SK-N-SH (cell line): ENCODE measurements around the gene YES1. TPM values are rescaled to one million over a fixed set of nuclear protein-coding genes. Genes with fewer than 3 reads are reported as not detected.
A peak's percentile ranks its signal among the peaks of the same experiment; 100 is the strongest.

Experiments
- CTCF ChIA-PET: fragments of 300-600, 350-600 bp; formaldehyde crosslinking; extraction: SDS; loops from one replicate; lab custom pipeline; 2021; lab: Yijun Ruan, JAX
- POLR2A ChIA-PET: fragments of 350-600 bp; sonication (Branson Sonifier 250); formaldehyde crosslinking; extraction: SDS; loops from one replicate; lab custom pipeline; 2020; ENCODE audit warnings: antibody characterized with exemption, inconsistent platforms; lab: Yijun Ruan, JAX
- DNase-seq: peaks from one replicate; pipeline ENCODE4 v3.0.0; 2012
- H2AFZ ChIP-seq: fragments of 200-600 bp; sonication (generic); 2 replicates; pipeline ENCODE4 v1.8.1; 2016; ENCODE audit warnings: antibody characterized with exemption, mild to moderate bottlenecking, low read depth
- H3F3A ChIP-seq: fragments of 200-600 bp; sonication (generic); replicated peaks from 2 replicates; pipeline ENCODE3; 2016; ENCODE audit warnings: antibody characterized with exemption, mild to moderate bottlenecking; ENCODE audit not compliant: insufficient read depth
- H3K27ac ChIP-seq, 2 experiments: fragments of 200-500 bp in 1 of 2; fragments of 200-600 bp in 1 of 2; sonication (Bioruptor generic) in 1 of 2; sonication (generic), shearing (Covaris generic) in 1 of 2; 2 replicates each; pipeline versions ENCODE4 v1.5.1 to v1.6.1; 2014 to 2016; ENCODE audit warnings: low read depth in 2 of 2, inconsistent platforms in 1 of 2, low read length in 1 of 2, mild to moderate bottlenecking in 1 of 2, mixed read lengths in 1 of 2
- H3K27me3 ChIP-seq: fragments of 200-600 bp; sonication (generic), shearing (Covaris generic); 2 replicates; pipeline ENCODE4 v1.6.1; 2016; ENCODE audit warnings: mixed run types; ENCODE audit not compliant: insufficient read depth
- H3K36me3 ChIP-seq, 2 experiments: fragments of 200-500 bp in 1 of 2; fragments of 200-600 bp in 1 of 2; sonication (Bioruptor generic) in 1 of 2; sonication (generic) in 1 of 2; replicated peaks in 1 of 2; 2 replicates each; pipeline versions ENCODE3 to v1.5.1; 2014 to 2016; ENCODE audit warnings: low read length in 1 of 2, mild to moderate bottlenecking in 1 of 2; ENCODE audit not compliant: insufficient read depth in 2 of 2, control insufficient read depth in 1 of 2
- H3K4me1 ChIP-seq, 2 experiments: fragments of 200-500 bp in 1 of 2; fragments of 200-600 bp in 1 of 2; sonication (Bioruptor generic) in 1 of 2; sonication (generic), shearing (Covaris generic) in 1 of 2; 2 replicates each; pipeline versions ENCODE4 v1.5.1 to v1.6.1; 2014 to 2016; ENCODE audit warnings: low read depth in 1 of 2, low read length in 1 of 2, mixed run types in 1 of 2; ENCODE audit not compliant: insufficient read depth in 2 of 2, control insufficient read depth in 1 of 2
- H3K4me2 ChIP-seq: fragments of 200-600 bp; sonication (generic), shearing (Covaris generic); 2 replicates; pipeline ENCODE4 v1.6.1; 2017; ENCODE audit warnings: mixed run types
- H3K4me3 ChIP-seq, 2 experiments: fragments of 200-500 bp in 1 of 2; fragments of 200-600 bp in 1 of 2; sonication (Bioruptor generic) in 1 of 2; sonication (generic), shearing (Covaris generic) in 1 of 2; 2 replicates each; pipeline versions ENCODE4 v1.5.1 to v1.8.1; 2014 to 2016; ENCODE audit warnings: low read depth in 2 of 2, inconsistent platforms in 1 of 2, low read length in 1 of 2, mild to moderate bottlenecking in 1 of 2, mixed read lengths in 1 of 2, moderate library complexity in 1 of 2
- H3K79me2 ChIP-seq: fragments of 200-600 bp; sonication (generic); 2 replicates; pipeline ENCODE4 v1.8.1; 2017; ENCODE audit warnings: mild to moderate bottlenecking; ENCODE audit not compliant: insufficient read depth
- H3K9ac ChIP-seq: fragments of 200-600 bp; sonication (generic); 2 replicates; pipeline ENCODE4 v1.6.1; 2017; ENCODE audit warnings: mixed run types
- H3K9me2 ChIP-seq: fragments of 200-600 bp; sonication (generic); 2 replicates; pipeline ENCODE4 v1.6.1; 2017; ENCODE audit warnings: mixed run types
- H3K9me3 ChIP-seq: fragments of 200-600 bp; sonication (generic); 2 replicates; pipeline ENCODE4 v1.6.1; 2017; ENCODE audit warnings: mixed run types, mild to moderate bottlenecking, moderate library complexity
- H4K20me1 ChIP-seq: fragments of 200-600 bp; sonication (generic); 2 replicates; pipeline ENCODE4 v1.6.1; 2017; ENCODE audit warnings: mild to moderate bottlenecking, mixed run types; ENCODE audit not compliant: insufficient read depth
- CHD2 ChIP-seq: fragments of 150-350 bp; IDR thresholded peaks from 2 replicates; pipeline ENCODE4 v1.6.1; 2018; ENCODE audit warnings: low read length; ENCODE audit not compliant: partially characterized antibody
- EP300 ChIP-seq, 2 experiments: IDR thresholded peaks; 2 replicates each; pipeline versions ENCODE4 v1.4.0 to v1.6.1; 2012; ENCODE audit warnings: borderline replicate concordance in 1 of 2, low read depth in 1 of 2, low read length in 1 of 2
- FOSL2 ChIP-seq: IDR thresholded peaks from 2 replicates; pipeline ENCODE4 v1.4.0; 2012; ENCODE audit warnings: low read depth, mild to moderate bottlenecking, moderate library complexity, borderline replicate concordance
- FOXJ3 ChIP-seq: sonication (generic); formaldehyde crosslinking; IDR thresholded peaks from 2 replicates; pipeline ENCODE4 v1.5.1; 2020; ENCODE audit warnings: mild to moderate bottlenecking, missing genetic modification reagents
- FOXM1 ChIP-seq: IDR thresholded peaks from 2 replicates; pipeline ENCODE4 v1.4.0; 2012; ENCODE audit warnings: low read depth, mild to moderate bottlenecking
- GABPA ChIP-seq: IDR thresholded peaks from 2 replicates; pipeline ENCODE4 v1.4.0; 2012; ENCODE audit warnings: low read depth, mild to moderate bottlenecking
- GATA2 ChIP-seq: sonication (generic); formaldehyde crosslinking; IDR thresholded peaks from 2 replicates; pipeline ENCODE4 v1.5.0; 2020; ENCODE audit warnings: mild to moderate bottlenecking, missing genetic modification reagents
- JUND ChIP-seq: IDR thresholded peaks from 2 replicates; pipeline ENCODE4 v1.4.0; 2012
- MEF2A ChIP-seq: IDR thresholded peaks from 2 replicates; pipeline ENCODE4 v1.4.0; 2012; ENCODE audit warnings: low read depth, borderline replicate concordance
- MXI1 ChIP-seq: IDR thresholded peaks from 2 replicates; pipeline ENCODE4 v1.6.1; 2012; ENCODE audit warnings: mild to moderate bottlenecking, low read depth, low read length, improper control_type of control experiment
- NFIC ChIP-seq: IDR thresholded peaks from 2 replicates; pipeline ENCODE4 v1.4.0; 2012; ENCODE audit warnings: borderline replicate concordance
- RAD21 ChIP-seq: IDR thresholded peaks from 2 replicates; pipeline ENCODE4 v1.6.1; 2012; ENCODE audit warnings: mild to moderate bottlenecking, low read length
- RCOR1 ChIP-seq: fragments of 150-350 bp; IDR thresholded peaks from 2 replicates; pipeline ENCODE4 v1.6.1; 2017; ENCODE audit warnings: antibody characterized with exemption, low read length
- TCF12 ChIP-seq: IDR thresholded peaks from 2 replicates; pipeline ENCODE4 v1.4.0; 2012
- YY1 ChIP-seq: IDR thresholded peaks from 2 replicates; pipeline ENCODE4 v1.4.0; 2012; ENCODE audit warnings: low read depth, mild to moderate bottlenecking
- WGBS: methylation state at CpG from one replicate; pipeline ENCODE4 v1.1.6; 2017; ENCODE audit warnings: low lambda C conversion rate; 5-methylcytosine and 5-hydroxymethylcytosine counted together
- polyA plus RNA-seq, 3 experiments: library from polyadenylated mRNA; depleted of rRNA; stranded (reverse); fragments of >200 nt; gene quantifications; 2 replicates each; pipeline ENCODE4 v1.2.3, GENCODE V29; 2012
- TF ChIP-seq, protein P1 (sequence below): fragments of 200-600 bp; sonication (generic); IDR thresholded peaks from 2 replicates; pipeline ENCODE4 v1.6.1; 2017; ENCODE audit warnings: antibody characterized with exemption, mild to moderate bottlenecking, moderate library complexity
- TF ChIP-seq, protein P2 (sequence below): IDR thresholded peaks from 2 replicates; pipeline ENCODE4 v1.6.1; 2012; ENCODE audit warnings: mild to moderate bottlenecking, low read depth, low read length, moderate library complexity
- TF ChIP-seq, protein P3 (sequence below): fragments of 150-350 bp; IDR thresholded peaks from 2 replicates; pipeline ENCODE4 v1.6.1; 2016; ENCODE audit warnings: mild to moderate bottlenecking, low read depth, low read length
- TF ChIP-seq, protein P4 (sequence below): IDR thresholded peaks from 2 replicates; pipeline ENCODE4 v1.4.0; 2012; ENCODE audit warnings: low read depth

The YES1 gene
- polyA plus RNA-seq, 1 of the 3 experiments (the other 2 are of a cell fraction) = 7.9 TPM

- Histone ChIP-seq H3K4me3 (no peak overlapping the region), H3K4me2 (0 out of 2 replicates have a peak overlapping the region, but pooled peaks have one; percentile 55), H2AFZ (peak overlapping the region; percentile 71)
Measured at GRCh38 chr18:703213-703967, 108.7 kb downstream of the YES1 start.

GRCh38 chr18:697800-698199 is 114.2 kb downstream of the YES1 start:
- Histone ChIP-seq H4K20me1 (no peaks in the 10 kb centered on the region), H3K9me2 (no peaks in the 10 kb centered on the region), H3K79me2 (no peaks in the 10 kb centered on the region), H3K27ac (no peak overlapping the region), H3K9ac (no peak overlapping the region), H3K9me3 (no peaks in the 10 kb centered on the region), H3K4me3 (no peak overlapping the region), H3F3A (no peaks in the 10 kb centered on the region), H3K36me3 (peaks cover 0 to 5% of the 10 kb centered on the region in 2 experiments), H3K4me2 (no peak overlapping the region), H3K4me1 (peaks cover 0 to under 1% of the 10 kb centered on the region in 2 experiments; a peak in 2 of 4 replicates), H3K27me3 (no peaks in the 10 kb centered on the region), H2AFZ (no peak overlapping the region)
- CTCF ChIA-PET = interaction anchor here (0.8 kb wide), 1 partner anchor 133 kb away, joined by 3 read pairs; no protein-coding TSS in a partner anchor
- TF ChIP-seq EP300 (IDR thresholded peaks at IDR 0.05; ENCODE audit: borderline replicate concordance in 1 of 2, low read depth in 1 of 2, low read length in 1 of 2) = no peak
- no peak for TF ChIP-seq RCOR1
- no peak for TF ChIP-seq CHD2
- TF ChIP-seq FOXJ3 (CRISPR knock-in tag) = no peak
- TF ChIP-seq RAD21 = no peak
- TF ChIP-seq MXI1 = no peak
- TF ChIP-seq, protein P1, sequence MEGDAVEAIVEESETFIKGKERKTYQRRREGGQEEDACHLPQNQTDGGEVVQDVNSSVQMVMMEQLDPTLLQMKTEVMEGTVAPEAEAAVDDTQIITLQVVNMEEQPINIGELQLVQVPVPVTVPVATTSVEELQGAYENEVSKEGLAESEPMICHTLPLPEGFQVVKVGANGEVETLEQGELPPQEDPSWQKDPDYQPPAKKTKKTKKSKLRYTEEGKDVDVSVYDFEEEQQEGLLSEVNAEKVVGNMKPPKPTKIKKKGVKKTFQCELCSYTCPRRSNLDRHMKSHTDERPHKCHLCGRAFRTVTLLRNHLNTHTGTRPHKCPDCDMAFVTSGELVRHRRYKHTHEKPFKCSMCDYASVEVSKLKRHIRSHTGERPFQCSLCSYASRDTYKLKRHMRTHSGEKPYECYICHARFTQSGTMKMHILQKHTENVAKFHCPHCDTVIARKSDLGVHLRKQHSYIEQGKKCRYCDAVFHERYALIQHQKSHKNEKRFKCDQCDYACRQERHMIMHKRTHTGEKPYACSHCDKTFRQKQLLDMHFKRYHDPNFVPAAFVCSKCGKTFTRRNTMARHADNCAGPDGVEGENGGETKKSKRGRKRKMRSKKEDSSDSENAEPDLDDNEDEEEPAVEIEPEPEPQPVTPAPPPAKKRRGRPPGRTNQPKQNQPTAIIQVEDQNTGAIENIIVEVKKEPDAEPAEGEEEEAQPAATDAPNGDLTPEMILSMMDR = no peak
- TF ChIP-seq TCF12 = no peak
- TF ChIP-seq FOXM1 = no peak
- no peak for TF ChIP-seq FOSL2
- TF ChIP-seq, protein P2, sequence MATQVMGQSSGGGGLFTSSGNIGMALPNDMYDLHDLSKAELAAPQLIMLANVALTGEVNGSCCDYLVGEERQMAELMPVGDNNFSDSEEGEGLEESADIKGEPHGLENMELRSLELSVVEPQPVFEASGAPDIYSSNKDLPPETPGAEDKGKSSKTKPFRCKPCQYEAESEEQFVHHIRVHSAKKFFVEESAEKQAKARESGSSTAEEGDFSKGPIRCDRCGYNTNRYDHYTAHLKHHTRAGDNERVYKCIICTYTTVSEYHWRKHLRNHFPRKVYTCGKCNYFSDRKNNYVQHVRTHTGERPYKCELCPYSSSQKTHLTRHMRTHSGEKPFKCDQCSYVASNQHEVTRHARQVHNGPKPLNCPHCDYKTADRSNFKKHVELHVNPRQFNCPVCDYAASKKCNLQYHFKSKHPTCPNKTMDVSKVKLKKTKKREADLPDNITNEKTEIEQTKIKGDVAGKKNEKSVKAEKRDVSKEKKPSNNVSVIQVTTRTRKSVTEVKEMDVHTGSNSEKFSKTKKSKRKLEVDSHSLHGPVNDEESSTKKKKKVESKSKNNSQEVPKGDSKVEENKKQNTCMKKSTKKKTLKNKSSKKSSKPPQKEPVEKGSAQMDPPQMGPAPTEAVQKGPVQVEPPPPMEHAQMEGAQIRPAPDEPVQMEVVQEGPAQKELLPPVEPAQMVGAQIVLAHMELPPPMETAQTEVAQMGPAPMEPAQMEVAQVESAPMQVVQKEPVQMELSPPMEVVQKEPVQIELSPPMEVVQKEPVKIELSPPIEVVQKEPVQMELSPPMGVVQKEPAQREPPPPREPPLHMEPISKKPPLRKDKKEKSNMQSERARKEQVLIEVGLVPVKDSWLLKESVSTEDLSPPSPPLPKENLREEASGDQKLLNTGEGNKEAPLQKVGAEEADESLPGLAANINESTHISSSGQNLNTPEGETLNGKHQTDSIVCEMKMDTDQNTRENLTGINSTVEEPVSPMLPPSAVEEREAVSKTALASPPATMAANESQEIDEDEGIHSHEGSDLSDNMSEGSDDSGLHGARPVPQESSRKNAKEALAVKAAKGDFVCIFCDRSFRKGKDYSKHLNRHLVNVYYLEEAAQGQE = no peak
- no peak for TF ChIP-seq MEF2A
- TF ChIP-seq YY1 = no peak
- TF ChIP-seq GABPA = no peak
- TF ChIP-seq GATA2 = no peak
- no peak for TF ChIP-seq JUND
- 87% methylated on average over 10 of the region's 10 CpGs for WGBS
- no peak for DNase-seq
- POLR2A ChIA-PET = no interaction called here

More at GRCh38 chr18:703213-703967, 108.7 kb downstream of the YES1 start:
- H3K9me2 ChIP-seq = no peaks in the 10 kb centered on the region
- peak overlapping the region; percentile 4 to 83; a peak in 3 of 4 replicates for H3K27ac ChIP-seq
- no peak for DNase-seq
- ChIA-PET CTCF (interaction anchor here (0.7 to 2.3 kb wide), 4 partner anchors 10 to 136 kb away, joined by 3 to 7 read pairs (median 4); no protein-coding TSS in a partner anchor), POLR2A (no interaction called here)
- peaks cover 0 to 10% of the 10 kb centered on the region in 2 experiments; a peak in 2 of 4 replicates for H3K4me1 ChIP-seq
- peaks cover 11% of the 10 kb centered on the region for H3F3A ChIP-seq
- H3K9me3 ChIP-seq = no peaks in the 10 kb centered on the region
- H3K79me2 ChIP-seq = no peaks in the 10 kb centered on the region
- 62% methylated on average over 8 of the region's 8 CpGs for WGBS
- no peaks in the 10 kb centered on the region for H4K20me1 ChIP-seq
- TF ChIP-seq, protein P3, sequence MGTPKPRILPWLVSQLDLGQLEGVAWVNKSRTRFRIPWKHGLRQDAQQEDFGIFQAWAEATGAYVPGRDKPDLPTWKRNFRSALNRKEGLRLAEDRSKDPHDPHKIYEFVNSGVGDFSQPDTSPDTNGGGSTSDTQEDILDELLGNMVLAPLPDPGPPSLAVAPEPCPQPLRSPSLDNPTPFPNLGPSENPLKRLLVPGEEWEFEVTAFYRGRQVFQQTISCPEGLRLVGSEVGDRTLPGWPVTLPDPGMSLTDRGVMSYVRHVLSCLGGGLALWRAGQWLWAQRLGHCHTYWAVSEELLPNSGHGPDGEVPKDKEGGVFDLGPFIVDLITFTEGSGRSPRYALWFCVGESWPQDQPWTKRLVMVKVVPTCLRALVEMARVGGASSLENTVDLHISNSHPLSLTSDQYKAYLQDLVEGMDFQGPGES = no peak
- TF ChIP-seq YY1 (0 out of 2 replicates have a peak, but pooled peaks have one; percentile 11), GATA2 (no peak), NFIC (no peak), CHD2 (no peak), EP300 (IDR thresholded peaks at IDR 0.05; ENCODE audit: borderline replicate concordance in 1 of 2, low read depth in 1 of 2, low read length in 1 of 2) (no peak)
- TF ChIP-seq, protein P4, sequence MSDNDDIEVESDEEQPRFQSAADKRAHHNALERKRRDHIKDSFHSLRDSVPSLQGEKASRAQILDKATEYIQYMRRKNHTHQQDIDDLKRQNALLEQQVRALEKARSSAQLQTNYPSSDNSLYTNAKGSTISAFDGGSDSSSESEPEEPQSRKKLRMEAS = 0 out of 2 replicates have a peak, but pooled peaks have one; percentile 8
- H3K36me3 ChIP-seq = no peaks in the 10 kb centered on the region
- no peaks in the 10 kb centered on the region for H3K27me3 ChIP-seq
- peak overlapping the region; percentile 54 for H3K9ac ChIP-seq
